ENCODE data around the gene WWP2. TPM values are rescaled to one million over a fixed set of nuclear protein-coding genes. Genes with fewer than 3 reads are reported as not detected.
A peak's percentile ranks its signal among the peaks of the same experiment; 100 is the strongest.
"Not testable (repeated sequence)": the region's sequence is repeated elsewhere in the genome, so short reads cannot be mapped to it uniquely, and the experiment has no call there.

Gene WWP2
- polyA plus RNA-seq, 1 donor, result 14.5 TPM

GRCh38 chr16:69796285-69797118 is 34.4 kb downstream of the WWP2 start:
- peak; percentile 54 for DNase-seq (ENCODE audit: low read depth)

DNA sequence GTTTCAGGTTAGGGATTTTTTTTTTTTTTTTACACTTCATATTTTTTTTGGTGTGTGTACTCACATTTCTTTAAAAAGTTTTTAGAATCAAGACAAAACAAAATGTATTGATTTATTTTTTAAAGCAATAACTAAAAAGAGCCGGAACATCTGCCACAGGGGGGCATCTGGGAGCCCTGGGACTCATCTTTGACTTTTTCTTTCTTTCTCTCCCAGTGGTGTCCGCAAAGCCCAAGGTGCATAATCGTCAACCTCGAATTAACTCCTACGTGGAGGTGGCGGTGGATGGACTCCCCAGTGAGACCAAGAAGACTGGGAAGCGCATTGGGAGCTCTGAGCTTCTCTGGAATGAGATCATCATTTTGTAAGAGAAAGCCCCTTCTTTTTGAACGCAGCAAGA is 36.3 kb downstream of the WWP2 start:
- no peak for DNase-seq (ENCODE audit: low read depth)

- DNase-seq (ENCODE audit: low read depth), result no peak
Measured at GRCh38 chr16:69799611-69800031, 37.5 kb downstream of the WWP2 start.

DNA sequence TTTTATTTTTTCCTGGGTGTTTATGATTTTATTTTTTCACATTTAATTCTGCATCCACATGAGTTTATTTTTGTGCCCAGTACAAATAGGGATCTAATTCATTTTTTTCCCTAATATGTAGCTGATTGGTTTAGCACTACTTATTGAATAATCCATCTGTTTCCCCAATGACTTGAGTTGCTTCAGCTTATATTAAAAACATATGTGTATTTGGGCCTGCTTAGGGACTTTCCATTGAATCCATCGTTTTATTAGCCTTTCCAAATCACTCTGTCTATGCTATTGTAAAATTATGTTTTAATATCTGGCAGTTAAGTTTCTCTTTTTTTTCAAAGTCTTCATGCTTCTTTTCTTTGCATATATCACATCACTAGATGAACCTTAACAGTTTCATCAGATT is 42.2 kb downstream of the WWP2 start:
- peak; percentile 25 for DNase-seq (ENCODE audit: low read depth)

DNA sequence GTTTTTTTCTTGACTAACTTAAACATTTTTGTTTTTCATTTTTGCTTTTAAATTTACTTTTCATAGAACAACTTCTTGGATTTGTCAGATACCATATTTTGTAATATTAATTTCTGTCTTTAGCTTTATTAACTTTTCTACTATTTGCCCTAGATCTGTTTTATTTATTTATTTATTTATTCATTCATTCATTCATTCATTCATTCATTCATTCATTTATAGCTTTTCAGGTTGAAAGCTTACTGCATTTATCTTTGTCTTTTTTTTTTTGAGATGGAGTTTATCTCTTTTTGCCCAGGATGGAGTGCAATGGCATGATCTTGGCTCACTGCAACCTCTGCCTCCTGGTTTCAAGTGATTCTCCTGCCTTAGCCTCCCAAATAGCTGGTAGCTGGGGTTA is 44.6 kb downstream of the WWP2 start:
- not testable (repeated sequence) for DNase-seq (ENCODE audit: low read depth)

- no peak for DNase-seq (ENCODE audit: low read depth)
Measured at GRCh38 chr16:69812688-69813014, 50.5 kb downstream of the WWP2 start.

GRCh38 chr16:69814078-69814477 is 51.9 kb downstream of the WWP2 start:
- DNase-seq (ENCODE audit: low read depth), result no peak

- DNase-seq (ENCODE audit: low read depth), result no peak
Measured at GRCh38 chr16:69814561-69814960, 52.4 kb downstream of the WWP2 start.

DNA sequence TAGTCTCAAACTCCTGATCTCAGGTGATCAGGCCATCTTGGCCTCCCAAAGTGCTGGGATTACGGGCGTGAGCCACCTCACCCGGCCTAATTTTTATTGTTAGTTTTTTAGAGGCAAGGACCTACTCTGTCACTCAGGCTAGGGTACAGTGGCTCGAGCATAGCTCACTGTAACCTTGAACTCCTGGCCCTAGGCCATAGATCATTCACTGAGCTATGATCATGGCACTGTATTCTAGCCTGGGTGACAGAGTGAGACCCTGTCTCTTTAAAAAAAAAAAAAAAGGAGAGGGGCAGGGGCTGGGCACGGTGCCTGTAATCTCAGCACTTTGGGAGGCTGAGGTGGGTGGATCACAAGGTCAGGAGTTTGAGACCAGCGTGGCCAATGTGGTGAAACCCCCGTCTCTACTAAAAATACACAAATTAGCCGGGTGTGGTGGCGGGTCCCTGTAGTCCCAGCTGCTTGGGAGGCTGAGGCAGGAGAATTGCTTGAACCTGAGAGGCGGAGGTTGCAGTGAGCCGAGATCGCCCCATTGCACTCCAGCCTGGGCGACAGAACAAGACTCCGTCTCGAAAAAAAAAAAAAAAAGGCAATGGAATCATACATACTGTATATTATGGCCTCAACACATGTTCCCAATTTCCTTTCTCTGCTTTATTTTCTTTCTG is 53.2 kb downstream of the WWP2 start:
- DNase-seq (ENCODE audit: low read depth), result not testable (repeated sequence)

DNA sequence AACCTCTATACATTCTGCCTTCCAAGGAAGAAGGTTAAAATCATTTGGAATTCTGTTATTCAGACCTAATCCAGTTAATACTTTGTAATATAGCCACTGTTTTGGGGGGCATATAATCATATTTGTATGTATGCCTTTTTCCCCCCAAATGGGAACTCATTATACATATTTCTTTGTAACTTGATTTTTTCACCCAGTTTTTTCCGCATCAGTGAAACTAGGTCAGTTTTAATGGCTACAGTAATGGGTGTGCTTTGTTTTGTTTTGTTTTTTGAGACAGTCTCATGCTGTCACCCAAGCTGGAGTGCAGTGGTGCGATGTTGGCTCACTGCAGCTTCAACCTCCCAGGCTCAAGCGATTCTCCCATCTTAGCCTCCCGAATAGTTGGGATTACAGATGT is 54.9 kb downstream of the WWP2 start:
- no peak for DNase-seq (ENCODE audit: low read depth)

DNA sequence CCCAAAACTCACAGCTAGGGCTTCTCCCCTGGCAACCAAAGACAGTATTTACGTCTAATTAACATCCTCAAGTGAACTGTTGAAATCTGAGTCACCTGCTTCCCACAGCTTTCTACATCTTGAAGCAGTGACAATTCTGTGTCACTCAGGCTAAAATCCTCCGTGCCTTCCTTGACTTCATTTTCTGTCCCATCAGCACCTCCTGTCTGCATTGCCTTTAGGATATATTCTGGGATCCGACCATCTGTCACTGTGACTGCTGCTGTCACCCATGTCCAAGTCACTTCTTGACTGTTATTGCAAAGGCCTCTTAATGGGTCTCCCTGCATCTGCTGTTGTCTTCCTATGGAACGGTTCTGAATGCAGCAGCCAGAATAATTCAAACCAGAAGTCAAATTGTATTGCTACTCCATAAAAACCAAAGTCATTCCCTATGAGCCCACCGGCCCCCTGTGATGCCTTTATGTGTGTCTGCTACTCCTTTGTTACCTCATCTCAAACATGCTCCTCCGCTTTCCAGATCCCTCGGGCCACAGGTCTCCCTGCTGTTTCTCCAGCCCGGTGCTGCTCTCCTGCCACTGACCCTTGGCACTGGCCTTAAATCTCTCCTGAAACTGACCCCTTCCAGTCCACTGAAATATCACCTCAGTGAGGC is 56.9 kb downstream of the WWP2 start:
- DNase-seq (ENCODE audit: low read depth), result no peak

GRCh38 chr16:69820926-69821541 is 58.9 kb downstream of the WWP2 start:
- no peak for DNase-seq (ENCODE audit: low read depth)

GRCh38 chr16:69821844-69822173 is 59.7 kb downstream of the WWP2 start:
- no peak for DNase-seq (ENCODE audit: low read depth)

DNA sequence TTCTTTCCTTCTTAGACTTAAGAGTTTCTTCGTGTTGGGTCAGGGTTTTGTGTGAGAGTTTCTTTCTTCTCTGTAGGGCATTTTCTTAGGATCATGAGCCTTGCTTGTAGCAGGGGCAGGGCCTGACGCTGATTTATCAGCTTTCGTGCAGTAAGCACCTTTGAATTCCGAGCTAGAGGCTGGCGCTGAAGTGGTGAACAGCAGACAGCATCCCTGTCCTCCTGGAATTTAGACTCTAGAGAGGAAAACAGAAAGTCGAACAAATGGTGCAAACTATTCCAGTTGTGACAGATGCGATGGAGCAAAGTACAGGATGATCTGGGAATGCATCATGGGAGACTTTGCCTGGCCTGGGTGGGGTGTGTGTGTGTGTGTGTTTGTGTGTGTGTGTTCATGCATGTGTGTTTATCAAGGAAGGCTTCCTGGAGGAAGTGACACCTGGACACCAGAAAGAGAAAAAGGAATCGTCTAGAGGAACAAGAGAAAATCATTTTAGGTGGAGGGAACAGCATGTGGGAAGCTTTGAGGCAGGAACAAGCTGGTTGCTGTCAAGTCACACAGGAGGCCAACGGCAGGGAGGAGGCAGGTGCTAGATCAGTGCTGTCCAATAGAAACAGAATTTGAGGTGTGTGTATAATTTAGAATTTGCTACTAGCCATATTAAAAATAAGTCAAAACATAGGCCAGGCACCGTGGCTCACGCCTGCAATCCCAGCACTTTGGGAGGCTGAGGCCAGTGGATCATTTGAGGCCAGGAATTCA is 60.2 kb downstream of the WWP2 start:
- no peak for DNase-seq (ENCODE audit: low read depth)

GRCh38 chr16:69823831-69824563 is 61.9 kb downstream of the WWP2 start:
- DNase-seq (ENCODE audit: low read depth), result no peak

DNA sequence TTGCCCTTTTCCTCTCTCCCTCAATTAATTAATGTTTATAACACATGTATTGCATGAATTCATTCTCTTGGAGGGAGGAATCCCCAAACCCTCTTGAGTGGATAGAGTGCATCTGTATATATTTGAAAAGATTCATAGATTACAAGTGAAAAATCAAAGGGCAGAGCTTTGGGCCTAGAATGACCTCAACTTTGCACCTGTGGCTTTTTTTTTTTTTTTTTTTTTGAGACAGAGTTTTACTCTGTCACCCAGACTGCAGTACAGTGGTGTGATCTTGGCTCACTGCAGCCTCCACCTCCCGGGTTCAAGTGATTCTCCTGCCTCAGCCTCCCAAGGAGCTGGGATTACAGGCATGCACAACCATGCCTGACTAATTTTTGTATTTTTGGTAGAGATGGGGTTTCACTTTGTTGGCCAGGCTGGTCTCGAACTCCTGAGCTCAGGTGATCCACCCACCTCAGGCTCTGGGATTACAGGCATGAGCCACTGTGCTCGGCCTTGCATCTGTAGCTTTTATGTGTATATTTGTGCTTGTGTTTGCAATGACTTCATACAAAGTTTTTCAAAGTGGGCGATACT is 62.5 kb downstream of the WWP2 start:
- DNase-seq (ENCODE audit: low read depth), result not testable (repeated sequence)

- DNase-seq (ENCODE audit: low read depth), result no peak
Measured at GRCh38 chr16:69827524-69827923, 65.4 kb downstream of the WWP2 start.

DNA sequence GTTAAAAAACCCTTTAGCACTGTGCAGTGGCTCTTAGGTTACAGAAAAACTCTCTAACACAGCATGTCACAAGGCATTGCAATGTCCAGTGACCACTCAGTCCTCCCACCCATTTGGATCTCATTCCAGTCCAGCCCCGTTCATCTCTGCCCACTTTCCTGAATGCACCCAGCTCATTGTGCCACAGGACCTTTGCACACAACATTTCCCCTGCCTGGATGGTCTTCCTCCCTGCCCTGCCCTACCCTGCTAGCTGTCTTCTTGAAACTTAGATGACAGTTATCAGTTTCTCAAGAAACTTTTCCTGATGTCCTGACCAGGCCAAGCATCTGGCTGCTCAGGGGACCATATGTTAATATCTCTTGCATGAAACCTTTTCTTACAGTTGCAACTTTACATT is 67.2 kb downstream of the WWP2 start:
- no peak for DNase-seq (ENCODE audit: low read depth)

DNA sequence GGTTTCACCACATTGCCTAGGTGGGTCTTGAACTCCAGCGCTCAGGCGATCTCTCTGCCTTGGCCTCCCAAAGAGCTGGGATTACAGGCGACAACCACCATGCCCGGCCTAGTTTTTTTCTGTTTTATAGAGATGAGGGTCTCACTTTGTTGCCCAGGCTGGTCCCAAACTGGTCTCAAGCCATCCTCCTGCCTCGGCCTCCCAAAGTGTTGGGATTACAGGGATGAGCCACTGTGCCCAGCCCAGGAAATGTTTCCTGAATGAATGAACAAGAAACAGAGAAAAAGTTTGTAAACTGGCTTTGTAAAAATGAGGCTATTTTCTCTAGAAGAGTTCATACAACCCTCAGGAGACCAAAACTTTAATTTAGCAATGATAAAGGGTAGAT is 68.0 kb downstream of the WWP2 start:
- DNase-seq (ENCODE audit: low read depth), result no peak

- DNase-seq (ENCODE audit: low read depth), result no peak
Measured at GRCh38 chr16:69830534-69831211, 68.5 kb downstream of the WWP2 start.

Data from forelimb muscle (tissue), 1 donor.